Posterior vena cava (tissue), 2 donors: Measurements from ENCODE around the gene RALGPS1. TPM values are rescaled to one million over a fixed set of nuclear protein-coding genes. Genes with fewer than 3 reads are reported as not detected.

Experiments used
- DNase-seq: peaks from one replicate; pipeline ENCODE4 v3.0.0-alpha.2; 2020; ENCODE audit warnings: low spot score
- intact Hi-C, 2 donors: fragments of 100-400 bp; cut with DNase I; formaldehyde crosslinking; loops; one replicate each; pipeline versions ENCODE4 v1.14.1 to v1.14.2; 2022 to 2023
- total RNA-seq, 2 donors: library from RNA; stranded (reverse); fragmentation: NEBNext Ultra II Directional; extraction: Animal tissue kit (Norgen Biotek cat#: 25700); gene quantifications; one replicate each; pipeline ENCODE4 v1.2.1, GENCODE V29; 2021
- donor health status: DM: yes; HTN: yes; CAD: no.
- donor health status: DM: yes; HTN: yes; CAD: no.

The RALGPS1 gene
- total RNA-seq, 2 donors from 2014 or later: 6.4 to 7.8 TPM

- intact Hi-C loops: no loop called here
- no peak for DNase-seq
Measured at GRCh38 chr9:126979461-126979860, 64.9 kb downstream of the RALGPS1 start.

GRCh38 chr9:126980231-126980630 lies 65.6 kb downstream of the RALGPS1 start:
- no peak for DNase-seq
- intact Hi-C loops: loop anchor here in 1 of 2 donors (5.0 kb wide), 1 partner anchor 928 kb away; no protein-coding TSS in a partner anchor

GRCh38 chr9:126981218-126981617 lies 66.6 kb downstream of the RALGPS1 start:
- intact Hi-C loops: loop anchor here in 1 of 2 donors (5.0 kb wide), 1 partner anchor 929 kb away; no protein-coding TSS in a partner anchor
- DNase-seq: no peak

GRCh38 chr9:126982215-126983002 lies 67.8 kb downstream of the RALGPS1 start:
- intact Hi-C loops: loop anchor here in 1 of 2 donors (5.0 kb wide), 1 partner anchor 930 kb away; no protein-coding TSS in a partner anchor
- DNase-seq: no peak

GRCh38 chr9:126983767-126984166 lies 69.2 kb downstream of the RALGPS1 start:
- DNase-seq: no peak
- intact Hi-C loops: loop anchor here in 1 of 2 donors (5.0 kb wide), 1 partner anchor 931 kb away; no protein-coding TSS in a partner anchor

GRCh38 chr9:126984969-126985368 lies 70.4 kb downstream of the RALGPS1 start:
- DNase-seq: no peak
- intact Hi-C loops: loop anchor here in 1 of 2 donors (5.0 kb wide), 1 partner anchor 933 kb away; no protein-coding TSS in a partner anchor

GRCh38 chr9:126985870-126986498 lies 71.4 kb downstream of the RALGPS1 start:
- intact Hi-C loops: no loop called here
- DNase-seq: peak; percentile 87

- no peak for DNase-seq
- intact Hi-C loops: no loop called here
Measured at GRCh38 chr9:126986506-126986951, 71.9 kb downstream of the RALGPS1 start.

GRCh38 chr9:126988857-126989256 lies 74.3 kb downstream of the RALGPS1 start:
- intact Hi-C loops: no loop called here
- DNase-seq: no peak

GRCh38 chr9:126989847-126990842 lies 75.6 kb downstream of the RALGPS1 start:
- intact Hi-C loops: no loop called here
- DNase-seq: peak; percentile 92

- no peak for DNase-seq
- intact Hi-C loops: no loop called here
Measured at GRCh38 chr9:126991183-126991582, 76.6 kb downstream of the RALGPS1 start.

- intact Hi-C loops: no loop called here
- no peak for DNase-seq
Measured at GRCh38 chr9:126992427-126992826, 77.8 kb downstream of the RALGPS1 start.

- DNase-seq: no peak
- intact Hi-C loops: no loop called here
Measured at GRCh38 chr9:126999315-127000068, 84.9 kb downstream of the RALGPS1 start.

- intact Hi-C loops: no loop called here
- no peak for DNase-seq
Measured at GRCh38 chr9:127004946-127005769, 90.6 kb downstream of the RALGPS1 start.

GRCh38 chr9:127005770-127006314 lies 91.3 kb downstream of the RALGPS1 start:
- intact Hi-C loops: no loop called here
- DNase-seq: no peak

GRCh38 chr9:127007638-127008037 lies 93.1 kb downstream of the RALGPS1 start:
- intact Hi-C loops: no loop called here
- DNase-seq: no peak

- intact Hi-C loops: no loop called here
- DNase-seq: no peak
Measured at GRCh38 chr9:127008076-127008475, 93.5 kb downstream of the RALGPS1 start.
